H9 (cell line): ENCODE measurements around the gene KAZN. TPM values are rescaled to one million over a fixed set of nuclear protein-coding genes. Genes with fewer than 3 reads are reported as not detected.

Source experiments
- DNase-seq: peaks from one replicate; pipeline ENCODE4 v3.0.0-alpha.2; 2017
- H2AFZ ChIP-seq: one replicate; pipeline ENCODE4 v1.6.1; 2013; ENCODE audit warnings: mild to moderate bottlenecking, low read length, control low read depth, moderate library complexity
- H2AK5ac ChIP-seq: 2 replicates; pipeline ENCODE4 v1.6.1; 2013; ENCODE audit warnings: low read length, control low read depth, mixed read lengths; ENCODE audit not compliant: insufficient read length
- H2BK120ac ChIP-seq: one replicate; pipeline ENCODE4 v1.6.1; 2013; ENCODE audit warnings: low read depth, mild to moderate bottlenecking, low read length, control low read depth, inconsistent platforms; ENCODE audit not compliant: poor library complexity, severe bottlenecking
- H2BK12ac ChIP-seq: 2 replicates; pipeline ENCODE4 v1.6.1; 2013; ENCODE audit warnings: low read length, control low read depth, mixed read lengths, low read depth; ENCODE audit not compliant: insufficient read length
- H2BK15ac ChIP-seq: 2 replicates; pipeline ENCODE4 v1.6.1; 2013; ENCODE audit warnings: low read depth, low read length, control low read depth
- H2BK20ac ChIP-seq: one replicate; pipeline ENCODE4 v1.6.1; 2013; ENCODE audit warnings: low read depth, mild to moderate bottlenecking, low read length, control low read depth, inconsistent platforms; ENCODE audit not compliant: poor library complexity, severe bottlenecking
- H2BK5ac ChIP-seq: 2 replicates; pipeline ENCODE4 v1.6.1; 2013; ENCODE audit warnings: low read length, control low read depth, mixed read lengths; ENCODE audit not compliant: insufficient read length
- H3K14ac ChIP-seq: 2 replicates; pipeline ENCODE4 v1.6.1; 2013; ENCODE audit warnings: low read length, control low read depth; ENCODE audit not compliant: insufficient read depth
- H3K18ac ChIP-seq: 2 replicates; pipeline ENCODE4 v1.6.1; 2013; ENCODE audit warnings: low read depth, mild to moderate bottlenecking, mixed read lengths, low read length, control low read depth; ENCODE audit not compliant: insufficient read length
- H3K23ac ChIP-seq: 2 replicates; pipeline ENCODE4 v1.6.1; 2013; ENCODE audit warnings: low read length, control low read depth, mixed read lengths, low read depth; ENCODE audit not compliant: insufficient read length
- H3K23me2 ChIP-seq: 2 replicates; pipeline ENCODE4 v1.6.1; 2013; ENCODE audit warnings: low read depth, mild to moderate bottlenecking, mixed read lengths, low read length, control low read depth; ENCODE audit not compliant: insufficient read length, poor library complexity, severe bottlenecking
- H3K27ac ChIP-seq: 2 replicates; pipeline ENCODE4 v1.5.1; 2013; ENCODE audit warnings: low read length, control low read depth, mixed read lengths, low read depth; ENCODE audit not compliant: insufficient read length
- H3K27me3 ChIP-seq: 2 replicates; pipeline ENCODE4 v1.6.1; 2013; ENCODE audit warnings: low read length, control low read depth, inconsistent platforms; ENCODE audit not compliant: insufficient read depth
- H3K4ac ChIP-seq: 2 replicates; pipeline ENCODE4 v1.6.1; 2013; ENCODE audit warnings: low read depth, mild to moderate bottlenecking, control low read depth, inconsistent platforms, low read length, moderate library complexity
- H3K4me1 ChIP-seq: 2 replicates; pipeline ENCODE4 v1.6.1; 2013; ENCODE audit warnings: low read length, control low read depth, inconsistent platforms; ENCODE audit not compliant: insufficient read depth
- H3K4me2 ChIP-seq: 2 replicates; pipeline ENCODE4 v1.6.1; 2013; ENCODE audit warnings: low read length, control low read depth, mixed read lengths; ENCODE audit not compliant: insufficient read length, insufficient read depth
- H3K56ac ChIP-seq: 2 replicates; pipeline ENCODE4 v1.6.1; 2013; ENCODE audit warnings: low read depth, mild to moderate bottlenecking, mixed read lengths, low read length, control low read depth; ENCODE audit not compliant: insufficient read length
- H3K79me1 ChIP-seq: 2 replicates; pipeline ENCODE4 v1.6.1; 2013; ENCODE audit warnings: low read depth, mild to moderate bottlenecking, moderate library complexity, low read length, control low read depth, inconsistent platforms; ENCODE audit not compliant: insufficient read depth, poor library complexity, severe bottlenecking
- H3K79me2 ChIP-seq: 2 replicates; pipeline ENCODE4 v1.6.1; 2013; ENCODE audit warnings: low read length, control low read depth, inconsistent platforms; ENCODE audit not compliant: insufficient read depth
- H3K9ac ChIP-seq: 2 replicates; pipeline ENCODE4 v1.6.1; 2013; ENCODE audit warnings: low read length, control low read depth, mixed read lengths; ENCODE audit not compliant: insufficient read length; ENCODE audit errors: extremely low read depth
- H3K9me3 ChIP-seq: one replicate; pipeline ENCODE4 v1.6.1; 2013; ENCODE audit warnings: low read depth, low read length, inconsistent platforms; ENCODE audit not compliant: control insufficient read depth
- H3T11ph ChIP-seq: one replicate; pipeline ENCODE4 v1.6.1; 2013; ENCODE audit warnings: mild to moderate bottlenecking, low read length, control low read depth, inconsistent platforms
- H4K20me1 ChIP-seq: one replicate; pipeline ENCODE4 v1.6.1; 2013; ENCODE audit not compliant: control insufficient read depth, insufficient read length, insufficient read depth
- H4K5ac ChIP-seq: 2 replicates; pipeline ENCODE4 v1.6.1; 2013; ENCODE audit warnings: low read depth, mild to moderate bottlenecking, mixed read lengths, low read length, control low read depth; ENCODE audit not compliant: insufficient read length
- H4K8ac ChIP-seq: replicated peaks from 2 replicates; pipeline ENCODE4 v1.6.1; 2013; ENCODE audit warnings: low read length, control low read depth, mixed read lengths, low read depth; ENCODE audit not compliant: insufficient read length
- H4K91ac ChIP-seq: 2 replicates; pipeline ENCODE4 v1.6.1; 2013; ENCODE audit warnings: low read depth, mild to moderate bottlenecking, moderate library complexity, mixed read lengths, low read length, control low read depth; ENCODE audit not compliant: insufficient read length
- H3K27ac Mint-ChIP-seq, 3 experiments: 2 replicates in 2 of 3; 3 replicates in 1 of 3; pipeline ENCODE4 v1.8.0; 2020 to 2021; ENCODE audit warnings: mixed read lengths in 3 of 3, mild to moderate bottlenecking in 1 of 3, moderate library complexity in 1 of 3
- H3K27me3 Mint-ChIP-seq: 2 replicates; pipeline ENCODE4 v1.8.0; 2021; ENCODE audit warnings: low read depth, mild to moderate bottlenecking, moderate library complexity, mixed read lengths
- H3K36me3 Mint-ChIP-seq, 3 experiments: 2 replicates in 2 of 3; 3 replicates in 1 of 3; pipeline ENCODE4 v1.8.0; 2020 to 2021; ENCODE audit warnings: low read depth in 3 of 3, mixed read lengths in 3 of 3; ENCODE audit not compliant: insufficient read depth in 1 of 3
- H3K4me1 Mint-ChIP-seq, 2 experiments: 2 replicates each; pipeline ENCODE4 v1.8.0; 2020; ENCODE audit warnings: mixed read lengths in 2 of 2
- H3K4me3 Mint-ChIP-seq, 2 experiments: 2 replicates in 1 of 2; 3 replicates in 1 of 2; pipeline ENCODE4 v1.8.0; 2020 to 2021; ENCODE audit warnings: mild to moderate bottlenecking in 2 of 2, mixed read lengths in 2 of 2, moderate library complexity in 1 of 2
- H3K9me3 Mint-ChIP-seq, 2 experiments: 2 replicates in 1 of 2; 3 replicates in 1 of 2; pipeline ENCODE4 v1.8.0; 2020; ENCODE audit warnings: mild to moderate bottlenecking in 2 of 2, mixed read lengths in 2 of 2, moderate library complexity in 1 of 2
- CTCF ChIP-seq: fragments of 200-600 bp; sonication (generic); conservative IDR thresholded peaks from 3 replicates; pipeline ENCODE4 v1.8.0; 2021; ENCODE audit warnings: antibody characterized with exemption, mild to moderate bottlenecking
- WGBS: extraction: QIAGEN DNeasy Blood & Tissue Kit; methylation state at CpG from one replicate; pipeline ENCODE4 v1.1.7; 2013; ENCODE audit warnings: missing lambda C conversion rate, low lambda C conversion rate, mixed read lengths; ENCODE audit not compliant: insufficient read length; ENCODE audit errors: extremely low coverage; 5-methylcytosine and 5-hydroxymethylcytosine counted together
- total RNA-seq: library from RNA; stranded (reverse); gene quantifications from 2 replicates; pipeline ENCODE4 v1.2.1, GENCODE V29; 2021

KAZN gene
- total RNA-seq, 1 experiment from 2014 or later: 7.6 TPM

- DNase-seq: no peak
- Histone ChIP-seq H3K79me1 (no peaks in the 10 kb centered on the region), H3K4ac (no peak overlapping the region), H2BK12ac (no peak overlapping the region), H2AFZ (no peak overlapping the region), H3T11ph (no peak overlapping the region), H3K4me2 (no peak overlapping the region), H3K79me2 (no peaks in the 10 kb centered on the region), H2BK15ac (no peak overlapping the region), H3K27ac (no peak overlapping the region), H3K23ac (no peak overlapping the region), H3K18ac (no peak overlapping the region), H2AK5ac (no peak overlapping the region), H3K9ac (no peak overlapping the region), H3K23me2 (no peaks in the 10 kb centered on the region), H4K20me1 (no peaks in the 10 kb centered on the region), H3K56ac (no peak overlapping the region), H2BK120ac (no peak overlapping the region), H2BK20ac (no peak overlapping the region), H2BK5ac (no peak overlapping the region), H4K8ac (no peak overlapping the region), H3K14ac (no peak overlapping the region), H3K4me1 (no peaks in the 10 kb centered on the region), H4K91ac (no peak overlapping the region), H4K5ac (no peak overlapping the region), H3K27me3 (no peaks in the 10 kb centered on the region), H3K9me3 (no peaks in the 10 kb centered on the region)
- Mint-ChIP-seq H3K36me3 (peaks cover 4 to 7% (median 5%) of the 10 kb centered on the region in 3 experiments), H3K4me1 (no peaks in the 10 kb centered on the region), H3K4me3 (no peak overlapping the region), H3K27me3 (no peaks in the 10 kb centered on the region), H3K27ac (no peak overlapping the region; a peak in 1 of 7 replicates), H3K9me3 (peaks cover 4 to 5% of the 10 kb centered on the region in 2 experiments; a peak in 4 of 5 replicates)
- no CpG with 5 or more reads among the region's 7 CpGs for WGBS
- no peak for TF ChIP-seq CTCF
Observed at GRCh38 chr1:15065291-15065690, 466.8 kb downstream of the KAZN start.
